ENCODE results near the gene LONRF3.

The LONRF3 gene

GRCh38 chrX:119062750-119063374 is 88.4 kb downstream of the LONRF3 start:
- no peak overlapping the region for H3K4me2 ChIP-seq
- TF ChIP-seq CTCF (conservative IDR thresholded peaks at IDR 0.05; ENCODE audit: low read depth, low read length) = no peak

DNA sequence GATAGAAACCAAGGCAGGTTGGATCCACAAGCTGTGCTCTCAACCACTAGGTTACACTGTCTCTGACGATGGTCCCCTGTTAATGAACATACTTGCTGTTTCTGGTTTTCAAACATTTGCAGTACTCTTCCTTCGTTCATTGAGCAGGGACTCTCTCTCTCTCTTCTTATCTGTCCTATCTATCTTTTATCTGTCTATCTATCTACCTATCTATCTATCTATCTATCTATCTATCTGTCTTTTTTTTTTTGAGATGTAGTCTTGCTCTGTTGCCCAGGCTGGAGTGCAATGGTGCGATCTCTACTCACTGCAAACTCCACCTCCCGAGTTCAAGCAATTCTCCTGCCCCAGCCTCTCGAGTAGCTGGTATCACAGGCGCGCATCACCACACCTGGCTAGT is 89.0 kb downstream of the LONRF3 start:
- Histone ChIP-seq H3K36me3 (ENCODE audit: insufficient read depth) (no peaks in the 10 kb centered on the region), H3K27me3 (ENCODE audit: insufficient read depth, low read depth) (no peaks in the 10 kb centered on the region), H3K4me1 (ENCODE audit: low read depth, poor library complexity, severe bottlenecking) (no peaks in the 10 kb centered on the region), H3K4me2 (no peak overlapping the region), H4K20me1 (ENCODE audit: insufficient read depth) (no peaks in the 10 kb centered on the region), H3K9ac (no peak overlapping the region), H2AFZ (ENCODE audit: low read depth) (no peak overlapping the region), H3K4me3 (IDR thresholded peaks at IDR 0.05; ENCODE audit: insufficient read depth, low read depth, low read length) (no peak overlapping the region), H3K27ac (no peak overlapping the region), H3K79me2 (ENCODE audit: insufficient read depth, low read depth) (no peaks in the 10 kb centered on the region)
- no peak for TF ChIP-seq CTCF (conservative IDR thresholded peaks at IDR 0.05; ENCODE audit: low read depth, low read length)

More at GRCh38 chrX:119062750-119063374, 88.4 kb downstream of the LONRF3 start:
- Histone ChIP-seq H3K9ac (no peak overlapping the region), H3K79me2 (ENCODE audit: insufficient read depth, low read depth) (no peaks in the 10 kb centered on the region), H3K4me1 (ENCODE audit: low read depth, poor library complexity, severe bottlenecking) (no peaks in the 10 kb centered on the region), H3K27me3 (ENCODE audit: insufficient read depth, low read depth) (no peaks in the 10 kb centered on the region), H4K20me1 (ENCODE audit: insufficient read depth) (no peaks in the 10 kb centered on the region), H2AFZ (ENCODE audit: low read depth) (no peak overlapping the region), H3K4me3 (IDR thresholded peaks at IDR 0.05; ENCODE audit: insufficient read depth, low read depth, low read length) (no peak overlapping the region), H3K36me3 (ENCODE audit: insufficient read depth) (no peaks in the 10 kb centered on the region), H3K27ac (no peak overlapping the region)

DNA sequence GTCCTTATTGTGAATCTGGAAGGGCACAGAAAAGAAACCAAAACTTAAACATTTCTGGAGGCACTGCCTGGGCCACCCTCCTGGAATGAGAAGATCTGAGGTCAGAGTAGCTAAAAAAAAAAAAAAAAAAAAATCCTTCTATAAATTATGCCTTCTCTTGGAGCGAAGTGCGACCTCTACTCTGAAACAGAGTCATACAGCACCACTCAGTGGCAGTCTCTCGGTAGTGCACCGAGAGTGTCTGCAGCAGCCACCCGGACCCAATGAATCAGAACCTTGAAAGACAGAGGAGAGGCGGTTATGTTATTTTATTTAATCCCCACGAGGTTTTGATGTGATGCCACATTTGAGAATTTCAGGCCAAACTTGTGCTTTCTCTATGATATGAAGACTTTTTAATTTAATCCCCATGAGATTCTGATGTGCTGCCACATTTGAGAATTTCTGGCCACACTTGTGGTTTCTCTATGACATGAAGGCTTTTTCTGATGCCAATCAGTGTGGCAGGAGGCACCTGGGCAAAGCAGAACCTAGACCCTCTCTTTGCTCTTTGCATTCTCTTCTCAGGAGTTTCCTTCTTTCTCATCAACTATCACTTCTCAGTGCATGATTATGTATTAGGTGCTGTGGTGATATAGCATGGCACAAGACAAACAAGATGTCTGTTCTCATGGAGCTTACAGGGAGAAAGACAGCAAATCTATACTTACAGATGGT is 92.8 kb downstream of the LONRF3 start:
- Histone ChIP-seq H4K20me1 (ENCODE audit: insufficient read depth) (no peaks in the 10 kb centered on the region), H3K4me2 (no peak overlapping the region), H2AFZ (ENCODE audit: low read depth) (no peak overlapping the region), H3K9ac (no peak overlapping the region), H3K27me3 (ENCODE audit: insufficient read depth, low read depth) (no peaks in the 10 kb centered on the region), H3K36me3 (ENCODE audit: insufficient read depth) (no peaks in the 10 kb centered on the region), H3K4me1 (ENCODE audit: low read depth, poor library complexity, severe bottlenecking) (peaks cover 8% of the 10 kb centered on the region), H3K4me3 (IDR thresholded peaks at IDR 0.05; ENCODE audit: insufficient read depth, low read depth, low read length) (no peak overlapping the region), H3K27ac (no peak overlapping the region), H3K79me2 (ENCODE audit: insufficient read depth, low read depth) (no peaks in the 10 kb centered on the region)
- TF ChIP-seq CTCF (conservative IDR thresholded peaks at IDR 0.05; ENCODE audit: low read depth, low read length) = peak; percentile 66
